ENCODE measurements around the gene LCN12. TPM values are rescaled to one million over a fixed set of nuclear protein-coding genes. Genes with fewer than 3 reads are reported as not detected.

LCN12 gene
- total RNA-seq, 4 donors from 2014 or later, result not detected

DNA sequence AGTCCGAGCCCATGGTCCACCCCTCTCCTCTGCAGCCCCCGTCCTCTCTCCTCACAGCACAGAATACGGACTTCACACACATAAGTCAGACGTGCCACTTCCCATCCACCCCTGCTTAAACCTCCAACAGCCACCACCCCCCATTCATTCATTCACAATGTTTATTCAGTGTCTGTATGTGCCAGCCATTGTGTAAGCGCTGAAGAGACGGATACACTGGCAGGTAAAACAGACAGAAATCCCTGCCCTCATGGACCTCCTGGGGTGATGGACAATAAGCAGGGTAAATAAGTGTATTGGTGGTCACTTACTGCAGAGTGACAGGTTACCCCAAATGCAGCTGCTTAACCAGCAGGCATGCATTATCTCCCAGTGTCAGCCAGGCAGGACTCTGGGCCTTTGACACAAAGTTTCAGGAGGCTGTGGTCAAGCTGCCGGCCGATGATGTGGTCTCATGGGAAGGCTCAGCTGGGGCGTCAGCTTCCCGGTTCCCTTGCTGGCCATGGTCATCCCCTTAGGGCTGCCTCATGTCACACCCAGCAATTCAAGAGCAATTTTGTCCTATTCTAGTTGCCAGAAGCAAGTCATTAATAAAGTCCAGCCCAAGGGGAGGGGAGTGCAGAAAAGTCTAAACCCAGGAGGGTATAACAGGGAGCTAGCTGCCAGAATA is 38.3 kb downstream of the LCN12 start:
- no peak for ATAC-seq
- TF ChIP-seq EP300 (IDR thresholded peaks at IDR 0.05) (no peak), POLR2A (IDR thresholded peaks at IDR 0.05) (no peak), POLR2AphosphoS5 (IDR thresholded peaks at IDR 0.05) (no peak)
- TF ChIP-seq, protein P1, sequence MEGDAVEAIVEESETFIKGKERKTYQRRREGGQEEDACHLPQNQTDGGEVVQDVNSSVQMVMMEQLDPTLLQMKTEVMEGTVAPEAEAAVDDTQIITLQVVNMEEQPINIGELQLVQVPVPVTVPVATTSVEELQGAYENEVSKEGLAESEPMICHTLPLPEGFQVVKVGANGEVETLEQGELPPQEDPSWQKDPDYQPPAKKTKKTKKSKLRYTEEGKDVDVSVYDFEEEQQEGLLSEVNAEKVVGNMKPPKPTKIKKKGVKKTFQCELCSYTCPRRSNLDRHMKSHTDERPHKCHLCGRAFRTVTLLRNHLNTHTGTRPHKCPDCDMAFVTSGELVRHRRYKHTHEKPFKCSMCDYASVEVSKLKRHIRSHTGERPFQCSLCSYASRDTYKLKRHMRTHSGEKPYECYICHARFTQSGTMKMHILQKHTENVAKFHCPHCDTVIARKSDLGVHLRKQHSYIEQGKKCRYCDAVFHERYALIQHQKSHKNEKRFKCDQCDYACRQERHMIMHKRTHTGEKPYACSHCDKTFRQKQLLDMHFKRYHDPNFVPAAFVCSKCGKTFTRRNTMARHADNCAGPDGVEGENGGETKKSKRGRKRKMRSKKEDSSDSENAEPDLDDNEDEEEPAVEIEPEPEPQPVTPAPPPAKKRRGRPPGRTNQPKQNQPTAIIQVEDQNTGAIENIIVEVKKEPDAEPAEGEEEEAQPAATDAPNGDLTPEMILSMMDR (IDR thresholded peaks at IDR 0.05), result no peak
- no peak overlapping the region for H3K27ac ChIP-seq
- peaks cover 0 to 18% of the 10 kb centered on the region in 2 donors for H3K36me3 ChIP-seq
- peaks cover 0 to 44% (median 17%) of the 10 kb centered on the region in 3 donors for H3K4me1 ChIP-seq
- H3K4me3 ChIP-seq, result no peak overlapping the region
- H3K9me3 ChIP-seq, result no peaks in the 10 kb centered on the region
- peaks cover 43% of the 10 kb centered on the region for H3K27me3 ChIP-seq
- WGBS, 2 donors (ENCODE audit: low coverage in 1 of 2), result 68 to 73% methylated on average over 6 of the region's 10 CpGs

DNA sequence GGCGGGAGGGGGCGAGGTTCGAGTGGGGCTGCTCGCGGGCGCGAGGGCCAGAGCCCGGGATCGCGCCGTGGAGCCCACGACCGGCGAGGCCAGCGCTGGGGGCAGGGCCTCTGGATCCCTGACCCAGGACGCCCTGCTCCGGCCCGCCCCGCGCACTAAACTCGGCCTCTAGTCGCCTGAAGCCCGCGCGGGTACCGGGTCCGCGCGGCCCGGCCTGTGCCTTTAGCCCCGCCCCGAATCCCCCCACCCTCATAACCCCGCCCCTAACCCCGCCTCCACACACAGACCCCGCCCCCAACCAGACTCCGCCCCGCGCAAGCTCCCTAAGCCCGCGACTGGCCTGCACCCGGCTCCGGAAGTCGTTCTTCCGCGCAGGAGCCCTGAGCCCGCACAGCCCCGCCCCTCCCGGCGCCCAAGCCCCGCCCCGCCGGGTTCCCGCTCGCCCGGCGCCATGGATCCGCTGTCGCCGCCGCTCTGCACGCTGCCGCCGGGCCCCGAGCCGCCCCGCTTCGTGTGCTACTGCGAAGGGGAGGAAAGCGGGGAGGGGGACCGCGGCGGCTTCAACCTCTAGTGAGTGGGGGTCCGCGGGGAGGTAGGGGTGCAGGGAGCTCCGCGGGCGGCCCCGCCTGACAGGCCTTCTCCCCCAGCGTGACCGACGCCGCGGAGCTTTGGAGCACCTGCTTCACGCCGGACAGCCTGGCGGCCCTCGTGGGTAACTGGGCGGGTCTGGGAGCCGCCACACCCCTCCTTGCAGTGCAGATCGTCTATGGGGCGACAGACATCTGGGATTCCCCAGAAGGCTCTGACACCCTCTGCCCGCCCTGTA is 40.1 kb downstream of the LCN12 start, which contains the start of gene PAXX:
Gene PAXX, plus strand, starts transcription at position 430 of the 826 bp plus-strand sequence. Its CDS starts 22 bp downstream, at position 452.
- peak within 1 kb of the TSS; percentile 67 to 80 for H3K4me3 ChIP-seq
- H3K9me3 ChIP-seq, result no peaks in the 10 kb centered on the region
- H3K36me3 ChIP-seq, result peaks cover 0 to 18% of the 10 kb centered on the region in 2 donors
- WGBS, 2 donors (ENCODE audit: low coverage in 1 of 2), result 0% methylated on average over 4 of the region's 92 CpGs; no CpG with 5 or more reads in 1 of the 2 donors
- H3K27me3 ChIP-seq, result peaks cover 43% of the 10 kb centered on the region
- peak within 1 kb of the TSS; percentile 43 to 96 (median 92) for H3K27ac ChIP-seq
- no peak for TF ChIP-seq POLR2AphosphoS5 (IDR thresholded peaks at IDR 0.05)
- TF ChIP-seq POLR2A (IDR thresholded peaks at IDR 0.05), result peak in 1 of 2 donors; percentile 19
- no peak for TF ChIP-seq EP300 (IDR thresholded peaks at IDR 0.05)
- TF ChIP-seq, protein P1 (IDR thresholded peaks at IDR 0.05), result peak in 2 of 4 experiments; percentile 4 to 12
- ATAC-seq, result peak; percentile 95
- H3K4me1 ChIP-seq, result peaks cover 0 to 53% (median 31%) of the 10 kb centered on the region in 3 donors

DNA sequence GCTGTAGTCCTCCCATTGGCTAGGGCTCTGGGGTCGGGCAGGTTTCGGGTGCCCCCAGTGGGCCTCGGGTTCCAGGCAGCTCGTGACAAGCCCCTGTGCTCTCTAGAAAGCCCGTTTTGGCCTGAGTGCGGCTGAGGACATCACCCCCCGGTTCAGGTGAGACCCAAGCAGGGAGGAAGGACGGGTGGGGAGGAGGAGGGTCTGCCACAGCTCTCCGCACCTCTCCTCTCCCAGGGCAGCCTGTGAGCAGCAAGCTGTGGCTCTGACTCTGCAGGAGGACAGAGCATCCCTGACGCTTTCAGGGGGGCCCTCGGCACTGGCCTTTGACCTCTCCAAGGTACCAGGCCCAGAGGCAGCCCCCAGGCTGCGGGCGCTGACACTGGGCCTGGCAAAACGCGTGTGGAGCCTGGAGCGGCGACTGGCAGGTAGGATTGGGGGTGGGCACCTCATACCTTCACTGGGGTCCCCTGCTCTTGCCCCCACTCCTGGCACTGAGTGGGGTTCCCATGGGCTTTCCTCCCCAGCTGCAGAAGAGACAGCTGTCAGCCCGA is 40.8 kb downstream of the LCN12 start:
- H3K27me3 ChIP-seq, result peaks cover 47% of the 10 kb centered on the region
- H3K27ac ChIP-seq, result peak overlapping the region in 3 of 4 donors; percentile 90 to 96 (median 95)
- ATAC-seq, result no peak
- no peaks in the 10 kb centered on the region for H3K9me3 ChIP-seq
- H3K36me3 ChIP-seq, result peaks cover 0 to 18% of the 10 kb centered on the region in 2 donors
- peaks cover 0 to 53% (median 31%) of the 10 kb centered on the region in 3 donors for H3K4me1 ChIP-seq
- H3K4me3 ChIP-seq, result peak overlapping the region; percentile 67 to 80
- WGBS, 2 donors (ENCODE audit: low coverage in 1 of 2), result 70% methylated on average over 2 of the region's 18 CpGs; no CpG with 5 or more reads in 1 of the 2 donors
- TF ChIP-seq POLR2A (IDR thresholded peaks at IDR 0.05), result no peak

DNA sequence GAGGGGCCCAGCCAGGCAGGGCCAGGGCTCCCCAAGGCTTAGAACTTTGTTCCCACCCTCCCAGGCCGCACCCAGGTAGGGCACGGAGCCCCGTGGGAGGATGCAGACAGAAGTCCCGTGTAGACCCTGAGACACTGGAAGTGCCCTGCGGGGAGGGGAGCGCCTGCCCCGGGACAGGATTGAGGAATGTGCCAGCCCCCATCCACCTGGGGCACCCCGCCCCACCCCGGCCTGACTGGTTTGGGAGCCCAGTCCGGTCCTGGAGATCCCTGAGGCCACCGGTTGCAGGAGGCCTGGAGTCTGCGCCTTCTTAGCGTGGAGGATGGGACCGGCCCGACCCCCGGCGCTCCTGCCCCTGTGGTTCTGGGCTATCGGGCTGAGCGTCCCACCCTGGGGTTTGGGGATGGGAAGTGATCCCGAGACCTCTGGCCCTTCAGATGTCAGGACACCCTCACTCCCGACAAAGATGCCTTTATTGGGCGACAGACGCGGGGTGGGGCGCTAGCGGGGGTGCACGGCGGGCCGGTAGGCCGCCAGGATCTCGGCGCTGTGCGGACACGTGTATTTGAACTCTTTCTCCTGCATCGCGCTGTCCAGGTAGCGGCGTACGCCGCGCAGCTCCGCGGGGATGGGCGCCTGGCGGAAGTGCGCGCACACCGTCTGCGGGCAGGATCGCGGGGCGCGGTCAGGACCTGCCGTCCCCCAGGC is 42.3 kb downstream of the LCN12 start:
- Histone ChIP-seq H3K27me3 (peaks cover 54% of the 10 kb centered on the region), H3K36me3 (peaks cover 0 to 18% of the 10 kb centered on the region in 2 donors), H3K27ac (no peak overlapping the region), H3K4me1 (peaks cover 0 to 53% (median 31%) of the 10 kb centered on the region in 3 donors), H3K9me3 (no peaks in the 10 kb centered on the region), H3K4me3 (peak overlapping the region in 1 of 2 donors; percentile 28)
- no peak for ATAC-seq
- TF ChIP-seq POLR2AphosphoS5 (IDR thresholded peaks at IDR 0.05), result no peak
- TF ChIP-seq EP300 (IDR thresholded peaks at IDR 0.05), result no peak
- TF ChIP-seq, protein P1 (IDR thresholded peaks at IDR 0.05), result no peak
- TF ChIP-seq POLR2A (IDR thresholded peaks at IDR 0.05), result no peak
- WGBS, 2 donors (ENCODE audit: low coverage in 1 of 2), result no CpG with 5 or more reads among the region's 54 CpGs

DNA sequence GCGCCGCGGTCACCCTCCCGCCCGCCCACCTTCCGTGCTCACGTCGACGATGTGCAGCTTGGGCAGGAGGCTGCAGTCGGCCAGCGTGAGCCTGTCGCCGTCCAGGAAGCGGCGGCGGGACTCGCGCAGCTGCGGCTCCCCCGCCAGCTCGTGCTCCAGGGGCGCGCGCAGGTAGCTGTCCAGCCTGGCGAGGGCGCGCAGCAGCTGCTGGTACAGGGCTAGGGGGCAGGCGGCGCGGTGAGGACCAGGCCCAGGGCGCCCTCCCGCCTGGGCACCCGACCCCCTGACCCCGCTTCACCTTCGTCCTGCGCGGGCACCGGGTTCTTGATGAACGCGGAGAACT is 42.8 kb downstream of the LCN12 start:
- H3K27me3 ChIP-seq, result peaks cover 55% of the 10 kb centered on the region
- peaks cover 0 to 18% of the 10 kb centered on the region in 2 donors for H3K36me3 ChIP-seq
- H3K27ac ChIP-seq, result no peak overlapping the region
- ATAC-seq, result no peak
- no peak for TF ChIP-seq POLR2A (IDR thresholded peaks at IDR 0.05)
- no peak for TF ChIP-seq POLR2AphosphoS5 (IDR thresholded peaks at IDR 0.05)
- H3K4me1 ChIP-seq, result peaks cover 0 to 53% (median 31%) of the 10 kb centered on the region in 3 donors
- H3K9me3 ChIP-seq, result no peaks in the 10 kb centered on the region
- WGBS, 2 donors (ENCODE audit: low coverage in 1 of 2), result no CpG with 5 or more reads among the region's 40 CpGs
- H3K4me3 ChIP-seq, result peak overlapping the region in 1 of 2 donors; percentile 28

Measured in gastroesophageal sphincter (tissue), 4 donors.